Femur (tissue), 1 donor: Measurements from ENCODE around the gene PRKCH.

Experiments used
- DNase-seq: peaks from one replicate; pipeline ENCODE4 v3.0.0-alpha.2; 2017

Gene PRKCH

DNA sequence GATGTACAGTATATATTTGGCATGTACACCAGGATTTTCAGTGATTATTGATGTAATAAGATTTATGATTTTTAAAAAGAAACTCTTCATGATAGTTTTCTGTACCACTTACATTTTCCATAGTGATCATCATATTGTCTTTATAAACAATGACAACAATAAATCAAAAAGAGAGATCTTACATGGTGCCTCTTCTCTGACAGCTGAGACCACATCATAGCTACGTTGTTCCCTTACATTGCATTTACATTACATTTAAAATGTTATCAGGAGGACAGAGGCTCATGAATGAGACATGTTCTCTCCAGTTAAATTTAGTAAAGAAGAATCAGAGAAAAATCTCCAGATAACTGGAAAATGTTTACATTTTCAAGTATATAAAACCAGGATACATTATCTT lies 112.4 kb downstream of the PRKCH start:
- DNase-seq, result no peak

DNA sequence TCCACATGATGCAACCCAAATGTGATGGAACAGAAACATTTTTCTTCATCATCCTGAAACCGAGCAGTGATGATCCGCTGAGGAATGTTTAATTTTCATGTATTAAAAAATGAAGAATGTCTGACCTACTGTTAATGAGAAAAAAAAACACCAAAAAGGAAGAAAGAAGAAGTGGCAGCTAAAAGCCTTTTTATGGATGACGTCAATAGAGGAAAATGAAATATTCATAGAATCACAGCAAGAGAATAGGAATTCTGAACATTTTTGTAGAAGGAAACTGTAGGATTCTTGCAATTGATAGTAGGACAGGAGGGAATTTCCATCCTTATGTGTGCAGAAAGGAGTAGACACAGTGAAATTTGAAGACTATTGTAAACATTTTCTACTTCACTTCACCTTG lies 112.9 kb downstream of the PRKCH start:
- DNase-seq, result no peak

DNA sequence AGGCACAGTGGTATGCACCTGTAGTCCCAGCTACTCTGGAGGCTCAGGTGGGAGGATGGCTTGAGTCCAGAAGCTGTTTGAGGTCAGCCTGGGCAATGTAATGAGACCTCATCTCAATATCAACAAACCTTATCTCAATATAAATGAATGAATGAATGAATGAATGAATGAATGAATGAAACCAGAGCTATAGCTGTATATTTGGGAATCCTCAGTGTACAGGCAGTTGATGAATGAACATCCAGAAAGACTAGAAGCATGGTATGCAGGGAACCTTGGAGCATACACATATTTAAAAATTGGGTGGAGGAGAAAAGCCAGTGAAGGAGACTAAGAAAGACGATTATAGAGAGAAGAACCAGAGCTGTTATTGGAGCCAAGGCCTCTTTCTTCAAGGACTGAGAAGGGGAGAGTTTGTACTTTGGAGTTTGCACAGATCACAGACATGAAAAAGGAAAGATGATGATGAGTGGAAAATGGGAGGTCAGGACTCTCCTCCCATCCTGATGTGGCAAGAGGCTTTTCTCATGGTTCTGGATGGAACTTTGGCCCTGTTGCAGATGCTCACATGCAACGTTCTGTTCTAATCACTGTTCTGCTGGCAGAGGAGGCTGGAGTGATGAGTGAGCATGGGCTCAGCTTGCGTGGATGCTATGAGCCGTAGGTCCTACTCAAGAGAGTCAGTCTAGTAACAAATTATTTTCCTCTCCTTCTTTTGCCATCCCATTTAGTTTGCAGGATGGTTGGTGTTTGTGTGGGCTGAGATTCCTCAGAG lies 114.4 kb downstream of the PRKCH start:
- no peak for DNase-seq

DNA sequence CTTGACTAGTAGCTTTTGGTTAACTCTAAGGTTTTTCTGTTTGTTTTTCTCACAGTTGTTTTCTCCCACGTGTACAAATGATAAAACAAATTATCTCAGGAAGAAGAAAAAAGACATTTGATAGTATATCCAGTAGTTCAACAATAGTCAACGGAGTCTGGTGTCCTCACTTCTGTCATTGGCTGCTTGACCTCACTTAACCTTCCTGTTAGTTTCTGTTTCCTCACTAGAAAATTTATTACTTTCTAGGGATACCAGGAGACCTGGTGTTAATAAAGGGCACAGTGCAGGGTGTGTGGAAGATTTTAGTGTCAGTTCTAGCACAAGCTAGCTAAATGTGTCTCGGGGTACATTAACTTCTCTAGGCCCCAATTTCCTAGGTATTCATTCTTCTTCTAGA lies 116.0 kb downstream of the PRKCH start:
- DNase-seq, result no peak

DNA sequence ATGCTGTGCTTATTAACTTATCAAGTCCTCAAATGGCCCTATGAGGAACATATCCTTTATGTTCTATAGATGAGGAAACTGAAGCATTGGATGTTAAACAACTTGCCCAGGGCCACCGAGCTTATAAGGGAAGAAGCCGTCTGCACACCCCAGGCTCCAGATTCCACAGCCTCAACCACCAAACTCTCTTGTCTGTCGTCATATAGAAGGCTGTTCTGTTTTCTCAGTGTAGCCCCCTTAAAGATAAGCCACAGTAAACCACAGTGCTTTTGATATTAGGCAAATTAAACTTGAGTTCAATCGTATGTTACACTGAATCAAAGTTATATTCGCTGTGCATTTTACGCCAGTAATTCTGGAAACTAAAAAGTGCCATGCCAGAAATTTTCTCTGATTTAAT lies 116.7 kb downstream of the PRKCH start:
- DNase-seq, result no peak

DNA sequence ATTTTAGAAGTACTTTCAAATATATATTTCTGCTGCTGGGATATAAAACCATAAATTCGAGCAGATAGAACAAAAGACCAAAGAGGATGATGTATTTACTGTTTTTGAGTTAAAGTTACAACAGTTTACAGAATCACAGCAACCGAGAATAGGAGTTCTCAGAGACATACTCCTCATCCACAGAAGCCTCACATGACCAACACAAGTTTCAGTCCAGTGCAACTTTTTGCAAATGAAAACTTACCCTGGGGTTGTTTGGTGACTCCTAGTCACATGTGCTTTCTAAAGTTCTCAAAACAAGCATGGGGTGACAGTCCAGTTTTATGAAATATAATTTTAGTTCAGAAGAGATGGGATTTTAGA lies 117.1 kb downstream of the PRKCH start:
- DNase-seq, result no peak

- DNase-seq, result no peak
Measured at GRCh38 chr14:61438860-61439765, 117.7 kb downstream of the PRKCH start.

GRCh38 chr14:61439779-61440418 lies 118.5 kb downstream of the PRKCH start:
- no peak for DNase-seq

DNA sequence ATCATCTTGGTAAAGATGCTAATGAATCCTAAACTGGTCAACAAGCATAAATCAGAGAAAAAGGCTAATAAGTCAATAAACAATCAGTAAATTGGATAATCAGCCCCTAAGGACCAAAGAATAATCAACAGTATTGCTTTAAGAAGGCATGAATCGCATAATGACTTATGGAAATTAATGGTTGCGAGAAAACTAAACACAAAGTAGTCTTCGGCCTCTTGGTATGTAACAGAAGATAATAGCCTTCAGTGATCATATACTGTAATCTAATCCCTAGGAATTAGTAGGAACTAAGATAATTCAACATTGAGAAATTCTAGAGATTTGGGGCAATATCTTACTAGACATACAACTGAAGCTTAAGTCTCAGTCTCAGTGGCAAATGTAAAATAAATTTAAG lies 122.1 kb downstream of the PRKCH start:
- no peak for DNase-seq

- no peak for DNase-seq
Measured at GRCh38 chr14:61444215-61444768, 122.9 kb downstream of the PRKCH start.

DNA sequence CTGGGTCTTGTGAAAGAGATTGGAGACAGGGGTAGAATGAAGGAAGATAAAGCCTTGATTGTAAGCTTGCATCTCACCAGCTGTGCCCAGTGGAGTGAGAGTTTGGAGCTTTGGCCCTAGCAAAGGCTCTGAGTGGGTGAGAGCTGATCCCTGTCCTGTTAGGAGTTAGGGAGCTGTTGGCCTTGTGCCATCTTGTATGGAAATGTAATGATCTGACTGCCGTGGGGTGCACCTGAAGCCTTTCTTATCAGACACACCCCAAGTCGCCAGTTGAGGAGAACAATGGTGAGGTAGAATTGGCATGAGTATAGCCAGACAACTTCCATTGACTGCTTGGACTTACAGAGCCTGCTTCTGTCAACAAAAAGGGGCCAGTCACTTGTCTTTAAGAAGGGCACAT lies 130.1 kb downstream of the PRKCH start:
- no peak for DNase-seq

DNA sequence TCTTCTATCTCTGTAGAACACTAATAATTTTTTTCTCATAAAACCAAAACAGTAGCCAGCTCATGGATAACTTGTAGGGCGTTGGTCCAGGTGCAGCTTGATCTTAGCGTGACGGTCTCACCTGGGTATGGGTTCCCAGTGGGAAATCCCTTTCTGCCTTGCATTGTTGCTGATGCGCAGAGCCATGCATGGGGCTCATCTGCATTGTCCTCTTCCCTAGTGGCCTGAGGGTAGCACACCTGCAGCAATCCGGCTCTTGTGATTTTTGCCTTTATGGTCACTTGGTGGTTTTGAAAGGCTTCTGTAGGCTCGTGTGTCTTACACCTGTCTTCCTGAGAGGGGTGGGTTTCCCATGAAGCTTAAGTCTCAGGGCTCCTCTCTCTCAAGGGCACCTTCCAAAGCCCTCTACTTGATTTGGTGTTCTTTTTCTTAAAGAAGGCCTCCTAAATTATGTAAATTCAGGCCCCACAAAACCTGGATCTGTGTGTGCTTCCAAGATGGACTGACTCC lies 130.6 kb downstream of the PRKCH start:
- no peak for DNase-seq

DNA sequence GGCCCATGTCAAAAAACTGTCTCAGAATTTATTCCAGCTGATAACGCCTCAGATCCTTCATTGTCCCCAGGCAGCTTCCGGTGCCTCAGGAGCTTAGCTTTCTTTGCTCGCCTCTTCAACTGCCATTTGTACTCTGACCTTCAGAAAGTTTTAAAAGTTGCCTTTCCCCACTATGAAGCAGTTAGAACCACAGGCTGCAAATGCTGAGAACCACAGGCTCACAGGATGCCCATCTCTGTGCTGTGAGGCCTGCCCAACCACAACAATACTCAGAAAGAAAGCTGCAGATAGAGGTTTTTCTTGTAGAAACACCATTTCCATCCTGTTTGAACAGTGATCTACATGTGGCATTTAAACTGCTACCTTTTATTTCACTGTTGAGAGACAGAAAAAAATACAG lies 131.1 kb downstream of the PRKCH start:
- no peak for DNase-seq

DNA sequence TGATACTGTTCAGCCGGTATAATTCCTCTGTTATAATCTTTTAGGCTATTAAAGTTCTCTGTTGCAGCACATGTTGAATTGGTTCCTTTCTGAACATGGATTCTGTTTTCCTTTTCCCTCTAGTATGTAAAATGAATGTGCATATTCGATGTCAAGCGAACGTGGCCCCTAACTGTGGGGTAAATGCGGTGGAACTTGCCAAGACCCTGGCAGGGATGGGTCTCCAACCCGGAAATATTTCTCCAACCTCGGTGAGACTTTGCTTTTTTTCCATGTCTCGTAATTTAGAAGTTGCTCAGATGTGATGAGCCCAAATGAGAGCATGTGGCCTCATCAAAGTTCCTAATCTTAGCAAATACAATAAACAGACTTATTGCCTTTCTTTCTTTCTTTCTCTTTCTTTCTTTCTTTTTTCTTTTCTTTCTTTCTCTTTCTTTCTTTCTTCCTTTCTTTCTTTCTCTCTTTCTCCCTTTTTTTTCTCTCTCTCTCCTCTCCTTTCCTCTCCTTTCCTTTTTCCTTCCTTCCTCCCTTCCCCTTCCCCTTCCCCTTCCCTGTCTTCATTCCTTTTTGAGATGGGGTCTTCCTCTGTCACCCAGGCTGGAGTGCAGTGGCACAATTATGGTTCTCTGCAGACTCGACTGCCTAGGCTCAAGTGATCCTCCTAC lies 131.9 kb downstream of the PRKCH start:
- no peak for DNase-seq

GRCh38 chr14:61454545-61454944 lies 133.2 kb downstream of the PRKCH start:
- no peak for DNase-seq

- DNase-seq, result no peak
Measured at GRCh38 chr14:61455351-61455750, 134.0 kb downstream of the PRKCH start.

- DNase-seq, result peak; percentile 83
Measured at GRCh38 chr14:61456720-61457119, 135.3 kb downstream of the PRKCH start.

DNA sequence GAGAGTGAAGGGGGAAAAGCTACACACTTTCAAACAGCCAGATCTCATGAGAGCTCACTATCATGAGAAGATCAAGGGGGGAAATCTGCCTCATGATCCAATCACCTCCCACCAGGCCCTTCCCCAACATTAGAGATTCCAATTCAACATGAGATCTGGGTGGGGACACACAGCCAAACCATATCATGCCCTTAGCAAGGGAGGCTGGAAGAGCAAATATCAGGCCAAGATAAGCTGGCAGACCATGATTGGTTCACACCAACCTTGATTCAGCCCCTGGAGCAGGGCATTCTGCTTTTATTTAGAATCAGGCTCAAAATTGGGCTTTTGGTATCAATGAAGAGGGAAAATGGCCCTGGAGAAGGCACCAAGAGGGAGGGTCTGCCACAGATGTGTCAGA lies 137.4 kb downstream of the PRKCH start:
- no peak for DNase-seq

DNA sequence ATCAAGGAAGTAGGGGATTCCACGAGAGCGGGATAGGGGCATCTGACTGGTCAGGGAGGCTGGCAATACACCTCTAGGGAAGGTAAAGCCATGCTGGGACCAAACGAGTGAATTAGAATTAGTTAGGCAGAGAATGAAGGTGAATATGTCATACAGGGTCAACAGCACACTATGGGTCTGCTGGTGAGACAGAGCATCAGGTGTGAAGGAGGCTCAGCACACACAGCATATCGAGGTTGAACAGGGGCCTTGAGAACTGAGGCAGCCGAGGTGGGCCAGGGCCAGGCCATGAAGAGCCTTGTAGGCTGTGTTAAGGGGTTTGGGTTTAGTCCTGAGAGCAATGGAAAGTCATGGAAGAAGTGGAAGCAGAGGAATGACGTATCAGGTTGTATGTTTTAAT lies 137.8 kb downstream of the PRKCH start:
- no peak for DNase-seq

DNA sequence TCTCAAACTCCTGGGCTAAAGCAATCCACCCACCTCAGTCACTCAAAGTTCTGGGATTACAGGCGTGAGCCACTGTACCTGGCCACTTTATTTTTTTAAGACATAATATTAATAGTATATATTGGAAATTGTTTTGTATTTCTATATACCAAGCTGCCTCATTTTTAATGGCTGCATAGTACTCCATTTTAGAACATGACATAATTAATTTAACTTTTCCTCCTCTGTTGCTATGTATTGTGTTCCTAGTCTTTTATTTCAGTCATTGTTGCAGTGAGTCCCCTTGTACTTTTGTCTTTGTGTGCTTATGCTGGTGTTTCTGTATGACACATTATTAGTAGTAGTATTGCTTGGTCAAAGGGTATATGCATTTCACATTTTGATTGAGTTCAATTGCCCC lies 138.7 kb downstream of the PRKCH start:
- no peak for DNase-seq

DNA sequence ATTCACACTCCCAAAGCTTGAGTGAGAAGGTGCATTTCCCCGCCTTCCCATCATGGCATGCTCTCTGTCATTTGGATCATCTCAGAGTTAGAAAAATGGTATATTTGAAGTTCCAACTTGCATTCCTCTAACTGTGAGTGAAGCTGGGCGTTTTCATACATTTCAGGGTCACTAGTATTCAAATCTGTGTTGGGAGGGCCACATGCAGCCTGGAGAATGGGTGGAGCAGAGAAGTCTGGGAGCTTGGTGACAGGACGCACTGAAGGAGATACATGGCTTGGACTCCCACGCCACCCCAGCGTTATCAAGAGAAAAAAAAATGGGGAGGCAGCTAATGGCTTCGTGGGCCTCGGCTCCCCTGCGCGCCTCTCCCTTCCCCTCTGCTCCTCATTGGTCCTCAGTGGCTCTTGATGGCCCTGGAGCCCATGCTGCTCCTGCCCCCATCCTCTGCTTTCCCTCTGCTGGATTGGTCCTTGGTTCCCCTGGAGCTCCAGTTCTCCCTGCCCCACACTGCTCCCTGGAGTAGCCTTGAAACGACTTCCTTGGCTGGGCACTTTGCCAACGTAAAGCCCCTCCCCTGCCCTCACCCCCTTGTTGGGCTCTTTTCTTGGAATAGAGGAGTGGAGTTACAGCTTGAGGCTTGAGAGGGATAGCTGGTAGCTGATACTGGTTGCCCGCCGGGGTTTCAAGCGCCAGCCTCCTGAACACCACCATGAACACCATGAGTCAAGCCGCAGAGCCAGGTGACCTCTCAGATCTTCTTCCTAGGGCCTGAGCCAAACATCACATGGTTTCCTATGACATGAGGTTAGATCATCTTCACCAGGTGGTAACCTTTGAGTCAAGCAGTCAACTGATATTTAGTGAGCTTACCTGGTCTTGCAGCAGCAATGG lies 139.6 kb downstream of the PRKCH start:
- DNase-seq, result no peak
